Parathyroid adenoma (tissue), 2 donors: ENCODE measurements around the gene EXD3.

ENCODE experiments used
- H2AFZ ChIP-seq: fragments of 300-600 bp; sonication (generic); one replicate; pipeline ENCODE4 v1.7.0; 2017; ENCODE audit warnings: antibody characterized with exemption, mild to moderate bottlenecking
- H3K27ac ChIP-seq: fragments of 300-600 bp; sonication (generic); one replicate; pipeline ENCODE4 v1.7.0; 2017
- H3K27me3 ChIP-seq: fragments of 300-600 bp; sonication (generic); one replicate; pipeline ENCODE4 v1.7.0; 2017; ENCODE audit warnings: low read length; ENCODE audit not compliant: control insufficient read depth, insufficient read depth
- H3K36me3 ChIP-seq: fragments of 300-600 bp; sonication (generic); one replicate; pipeline ENCODE4 v1.7.0; 2017; ENCODE audit warnings: low read length; ENCODE audit not compliant: control insufficient read depth, insufficient read depth
- H3K4me1 ChIP-seq: fragments of 300-600 bp; sonication (generic); one replicate; pipeline ENCODE4 v1.7.0; 2017; ENCODE audit warnings: control low read depth
- H3K4me2 ChIP-seq: fragments of 300-600 bp; sonication (generic); one replicate; pipeline ENCODE4 v1.7.0; 2017; ENCODE audit warnings: low read length
- H3K4me3 ChIP-seq: fragments of 300-600 bp; sonication (generic); one replicate; pipeline ENCODE4 v1.7.0; 2017; ENCODE audit warnings: low read depth, low read length
- H3K79me2 ChIP-seq: fragments of 300-600 bp; sonication (generic); one replicate; pipeline ENCODE4 v1.7.0; 2017; ENCODE audit warnings: control low read depth
- H3K9ac ChIP-seq: fragments of 300-600 bp; sonication (generic); one replicate; pipeline ENCODE4 v1.7.0; 2017; ENCODE audit warnings: mild to moderate bottlenecking
- H3K9me3 ChIP-seq: fragments of 300-600 bp; sonication (generic); one replicate; pipeline ENCODE4 v1.7.0; 2017; ENCODE audit warnings: low read length; ENCODE audit not compliant: control insufficient read depth
- CTCF ChIP-seq: fragments of 300-600 bp; sonication (generic); IDR thresholded peaks from one replicate; pipeline ENCODE4 v1.7.0; 2017; ENCODE audit warnings: antibody characterized with exemption, mild to moderate bottlenecking
- donor health status: primary hyperparathyroidism.

The EXD3 gene

GRCh38 chr9:137339045-137339907, 83.7 kb downstream of the EXD3 start:
- H3K4me2 ChIP-seq, result no peak overlapping the region
- no peaks in the 10 kb centered on the region for H3K79me2 ChIP-seq
- no peak overlapping the region for H2AFZ ChIP-seq
- H3K9ac ChIP-seq, result no peak overlapping the region
- H3K27ac ChIP-seq, result no peak overlapping the region
- no peaks in the 10 kb centered on the region for H3K27me3 ChIP-seq
- H3K36me3 ChIP-seq, result no peaks in the 10 kb centered on the region
- no peak for TF ChIP-seq CTCF
- H3K9me3 ChIP-seq, result no peaks in the 10 kb centered on the region
- no peak overlapping the region for H3K4me3 ChIP-seq
- no peaks in the 10 kb centered on the region for H3K4me1 ChIP-seq

GRCh38 chr9:137336735-137337134, 86.2 kb downstream of the EXD3 start:
- H3K9me3 ChIP-seq, result no peaks in the 10 kb centered on the region
- no peak overlapping the region for H3K4me3 ChIP-seq
- H3K9ac ChIP-seq, result no peak overlapping the region
- H3K4me2 ChIP-seq, result no peak overlapping the region
- H3K36me3 ChIP-seq, result no peaks in the 10 kb centered on the region
- no peaks in the 10 kb centered on the region for H3K27me3 ChIP-seq
- no peaks in the 10 kb centered on the region for H3K79me2 ChIP-seq
- H2AFZ ChIP-seq, result no peak overlapping the region
- no peaks in the 10 kb centered on the region for H3K4me1 ChIP-seq
- no peak for TF ChIP-seq CTCF
- no peak overlapping the region for H3K27ac ChIP-seq

DNA sequence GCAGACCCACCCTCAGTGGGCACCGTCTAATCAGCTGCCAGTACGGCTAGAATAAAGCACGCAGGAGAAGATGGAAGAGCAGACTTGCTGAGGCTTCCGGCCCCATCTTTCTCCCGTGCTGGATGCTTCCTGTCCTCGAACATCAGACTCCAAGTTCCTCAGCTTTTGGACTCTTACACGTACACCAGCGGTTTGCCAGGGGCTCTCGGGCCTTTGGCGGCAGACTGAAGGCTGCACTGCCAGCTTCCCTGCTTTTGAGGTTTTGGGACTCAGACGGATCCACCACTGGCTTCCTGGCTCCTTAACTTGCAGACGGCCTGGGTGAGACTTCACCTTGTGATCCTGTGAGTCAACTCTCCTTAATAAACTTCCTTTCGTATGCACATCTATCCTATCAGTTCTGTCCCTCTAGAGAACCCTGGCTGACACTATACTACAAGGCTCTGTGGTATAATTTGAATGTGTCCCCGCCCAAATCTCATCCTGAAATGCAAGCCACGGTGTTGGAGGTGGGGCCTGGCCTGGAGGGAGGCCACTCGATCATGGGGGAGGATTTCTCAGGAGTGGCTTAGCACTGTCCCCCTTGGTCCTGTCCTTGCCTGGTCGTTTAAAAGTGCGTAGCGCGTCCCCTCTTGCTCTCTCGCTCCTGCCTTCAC, 89.8 kb downstream of the EXD3 start:
- Histone ChIP-seq H3K4me3 (no peak overlapping the region), H3K27me3 (no peaks in the 10 kb centered on the region), H3K4me1 (no peaks in the 10 kb centered on the region), H3K9me3 (no peaks in the 10 kb centered on the region), H3K9ac (no peak overlapping the region), H3K79me2 (no peaks in the 10 kb centered on the region), H3K4me2 (no peak overlapping the region), H3K36me3 (no peaks in the 10 kb centered on the region), H2AFZ (no peak overlapping the region), H3K27ac (no peak overlapping the region)
- TF ChIP-seq CTCF, result no peak

GRCh38 chr9:137331929-137332328, 91.0 kb downstream of the EXD3 start:
- no peak overlapping the region for H2AFZ ChIP-seq
- H3K36me3 ChIP-seq, result no peaks in the 10 kb centered on the region
- no peaks in the 10 kb centered on the region for H3K27me3 ChIP-seq
- TF ChIP-seq CTCF, result no peak
- H3K9me3 ChIP-seq, result no peaks in the 10 kb centered on the region
- no peak overlapping the region for H3K4me2 ChIP-seq
- H3K9ac ChIP-seq, result no peak overlapping the region
- no peaks in the 10 kb centered on the region for H3K4me1 ChIP-seq
- no peak overlapping the region for H3K4me3 ChIP-seq
- no peaks in the 10 kb centered on the region for H3K79me2 ChIP-seq
- no peak overlapping the region for H3K27ac ChIP-seq
